GM12892 (cell line): ENCODE data around the gene HPS1.

Experiments used
- POLR2A ChIP-seq: IDR thresholded peaks from 2 replicates; pipeline ENCODE4 v1.6.1; 2011; ENCODE audit warnings: low read depth, low read length, control low read depth
- POLR2AphosphoS5 ChIP-seq: IDR thresholded peaks from 2 replicates; pipeline ENCODE4 v1.6.1; 2011; ENCODE audit warnings: low read depth, low read length, control low read depth

- TF ChIP-seq POLR2A, result no peak
- TF ChIP-seq POLR2AphosphoS5, result no peak
Measured at GRCh38 chr10:98396096-98397063, 50.4 kb downstream of the HPS1 start.
